ENCODE measurements around the gene CELA3B. TPM values are rescaled to one million over a fixed set of nuclear protein-coding genes. Genes with fewer than 3 reads are reported as not detected.
A peak's percentile ranks its signal among the peaks of the same experiment; 100 is the strongest.
"Not testable (repeated sequence)": the region's sequence is repeated elsewhere in the genome, so short reads cannot be mapped to it uniquely, and the experiment has no call there.

Gene CELA3B
- total RNA-seq, 2 donors from 2014 or later: 12,815 to 27,120 TPM

DNA sequence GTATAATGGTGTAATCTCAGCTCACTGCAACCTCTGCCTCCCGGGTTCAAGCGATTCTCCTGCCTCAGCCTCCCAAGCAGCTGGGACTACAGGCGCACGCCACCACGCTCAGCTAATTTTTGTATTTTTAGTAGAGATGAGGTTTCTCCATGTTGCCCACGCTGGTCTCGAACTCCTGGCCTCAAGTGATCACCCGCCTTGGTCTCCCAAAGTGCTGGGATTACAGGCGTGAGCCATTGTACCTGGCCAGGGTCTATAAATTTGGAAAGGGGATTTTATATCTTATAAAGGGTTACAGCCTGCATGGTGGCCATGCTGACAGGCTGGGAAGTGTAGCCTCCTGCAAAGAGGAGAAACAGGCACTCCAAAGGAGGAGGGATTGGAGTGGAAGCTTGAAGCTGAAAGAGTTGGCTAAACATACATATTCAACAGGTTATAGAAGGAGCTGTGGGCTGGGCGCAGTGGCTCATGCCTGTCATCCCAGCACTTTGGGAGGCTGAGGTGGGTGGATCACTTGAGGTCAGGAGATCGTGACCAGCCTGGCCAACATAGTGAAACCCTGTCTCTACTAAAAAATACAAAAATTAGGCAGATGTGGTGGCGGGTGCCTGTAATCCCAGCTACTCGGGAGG is 37.9 kb downstream of the CELA3B start:
- DNase-seq (peak in 3 of 4 donors; percentile 28 to 52 (median 45)), ATAC-seq (peak; percentile 1)
- H3K27me3 ChIP-seq; H3K4me3 ChIP-seq; H3K36me3 ChIP-seq (replicated peaks in 1 of 2; ENCODE audit: insufficient read depth in 1 of 2, low read depth in 2 of 2); H3K9me3 ChIP-seq; intact Hi-C loops (cut with DNase I): not testable (repeated sequence)
- Histone ChIP-seq H3K27ac (peak overlapping the region in 3 of 4 donors; percentile 21 to 45 (median 40)), H3K4me1 (peaks cover 10% of the 10 kb centered on the region)
- TF ChIP-seq POLR2A (IDR thresholded peaks at IDR 0.05): peak in 2 of 3 donors; percentile 71 to 82
- 36 to 47% methylated on average over 13 of the region's 13 CpGs for WGBS, 2 donors

GRCh38 chr1:22018583-22019559 is 42.0 kb downstream of the CELA3B start:
- 64 to 74% methylated on average over 10 of the region's 10 CpGs for WGBS, 2 donors
- no peak overlapping the region for H3K4me3 ChIP-seq
- no peaks in the 10 kb centered on the region for H3K27me3 ChIP-seq
- peak in 1 of 4 donors; percentile 72 for DNase-seq
- no peak for TF ChIP-seq POLR2A (IDR thresholded peaks at IDR 0.05)
- TF ChIP-seq, protein P1, sequence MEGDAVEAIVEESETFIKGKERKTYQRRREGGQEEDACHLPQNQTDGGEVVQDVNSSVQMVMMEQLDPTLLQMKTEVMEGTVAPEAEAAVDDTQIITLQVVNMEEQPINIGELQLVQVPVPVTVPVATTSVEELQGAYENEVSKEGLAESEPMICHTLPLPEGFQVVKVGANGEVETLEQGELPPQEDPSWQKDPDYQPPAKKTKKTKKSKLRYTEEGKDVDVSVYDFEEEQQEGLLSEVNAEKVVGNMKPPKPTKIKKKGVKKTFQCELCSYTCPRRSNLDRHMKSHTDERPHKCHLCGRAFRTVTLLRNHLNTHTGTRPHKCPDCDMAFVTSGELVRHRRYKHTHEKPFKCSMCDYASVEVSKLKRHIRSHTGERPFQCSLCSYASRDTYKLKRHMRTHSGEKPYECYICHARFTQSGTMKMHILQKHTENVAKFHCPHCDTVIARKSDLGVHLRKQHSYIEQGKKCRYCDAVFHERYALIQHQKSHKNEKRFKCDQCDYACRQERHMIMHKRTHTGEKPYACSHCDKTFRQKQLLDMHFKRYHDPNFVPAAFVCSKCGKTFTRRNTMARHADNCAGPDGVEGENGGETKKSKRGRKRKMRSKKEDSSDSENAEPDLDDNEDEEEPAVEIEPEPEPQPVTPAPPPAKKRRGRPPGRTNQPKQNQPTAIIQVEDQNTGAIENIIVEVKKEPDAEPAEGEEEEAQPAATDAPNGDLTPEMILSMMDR (IDR thresholded peaks at IDR 0.05): no peak
- no peaks in the 10 kb centered on the region for H3K36me3 ChIP-seq (replicated peaks in 1 of 2; ENCODE audit: insufficient read depth in 1 of 2, low read depth in 2 of 2)
- H3K4me1 ChIP-seq: peaks cover 25% of the 10 kb centered on the region
- no peaks in the 10 kb centered on the region for H3K9me3 ChIP-seq
- ATAC-seq: no peak
- H3K27ac ChIP-seq: peak overlapping the region in 3 of 4 donors; percentile 5 to 47 (median 24)
- intact Hi-C loops (cut with DNase I): no loop called here

GRCh38 chr1:22021061-22021460 is 44.2 kb downstream of the CELA3B start:
- intact Hi-C loops (cut with DNase I): no loop called here
- ATAC-seq: no peak
- Histone ChIP-seq H3K36me3 (replicated peaks in 1 of 2; ENCODE audit: insufficient read depth in 1 of 2, low read depth in 2 of 2) (peaks cover 0 to 2% of the 10 kb centered on the region in 2 donors), H3K4me3 (no peak overlapping the region), H3K27ac (no peak overlapping the region), H3K4me1 (peaks cover 37% of the 10 kb centered on the region), H3K9me3 (no peaks in the 10 kb centered on the region), H3K27me3 (no peaks in the 10 kb centered on the region)
- TF ChIP-seq POLR2A (IDR thresholded peaks at IDR 0.05): no peak
- TF ChIP-seq, protein P1 (IDR thresholded peaks at IDR 0.05): no peak
- no peak for DNase-seq
- WGBS, 2 donors: 90 to 91% methylated on average over 6 of the region's 6 CpGs

DNA sequence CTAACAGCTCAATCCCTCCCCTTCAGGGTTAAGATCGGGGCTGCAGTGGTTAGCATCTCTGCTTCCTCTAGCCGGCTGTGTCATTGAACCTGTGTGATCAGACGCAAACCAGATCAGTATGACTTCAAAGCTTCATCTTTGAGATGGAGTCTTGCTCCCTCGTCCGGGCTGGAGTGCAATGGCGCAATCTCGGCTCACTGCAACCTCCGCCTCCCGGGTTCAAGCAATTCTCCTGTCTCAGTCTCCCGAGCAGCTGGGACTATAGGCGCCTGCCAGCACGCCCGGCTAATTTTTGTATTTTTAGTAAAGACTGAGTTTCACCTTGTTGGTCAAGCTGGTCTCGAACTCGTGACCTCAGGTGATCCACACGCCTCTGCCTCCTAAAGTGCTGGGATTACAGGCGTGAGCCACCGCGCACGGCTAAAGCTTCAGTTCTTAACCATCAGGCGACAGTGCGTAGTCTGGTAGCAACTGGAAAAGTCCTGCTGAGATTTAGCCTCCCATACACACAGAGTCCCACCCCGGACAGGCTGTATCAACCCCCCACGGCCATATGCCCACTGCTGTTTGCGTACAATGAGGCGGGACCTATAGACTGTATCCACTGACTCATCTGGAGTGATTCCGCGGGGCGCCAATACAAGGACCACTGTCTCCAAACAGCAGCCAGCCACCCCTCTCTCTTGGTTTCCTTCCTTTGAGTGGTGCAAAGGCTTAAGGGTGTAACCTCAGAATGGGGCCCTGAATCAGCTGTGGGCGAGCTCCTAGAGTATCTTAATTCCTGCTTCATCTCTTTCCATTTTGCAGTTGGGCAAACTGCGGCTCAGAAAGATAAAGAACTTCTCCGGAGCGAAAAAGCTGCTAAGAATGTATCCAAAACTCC is 47.9 kb downstream of the CELA3B start:
- H3K4me3 ChIP-seq: no peak overlapping the region
- no peaks in the 10 kb centered on the region for H3K9me3 ChIP-seq
- peak overlapping the region; percentile 65 to 94 (median 90) for H3K27ac ChIP-seq
- TF ChIP-seq, protein P1 (IDR thresholded peaks at IDR 0.05): no peak
- no peak for TF ChIP-seq POLR2A (IDR thresholded peaks at IDR 0.05)
- peaks cover 0 to 2% of the 10 kb centered on the region in 2 donors for H3K36me3 ChIP-seq (replicated peaks in 1 of 2; ENCODE audit: insufficient read depth in 1 of 2, low read depth in 2 of 2)
- DNase-seq: peak; percentile 31 to 65 (median 48)
- peak; percentile 23 for ATAC-seq
- no peaks in the 10 kb centered on the region for H3K27me3 ChIP-seq
- WGBS, 2 donors: 51 to 56% methylated on average over 31 to 33 of the region's 33 CpGs
- intact Hi-C loops (cut with DNase I): no loop called here
- peaks cover 27% of the 10 kb centered on the region for H3K4me1 ChIP-seq

All from body of pancreas (tissue), 4 donors.